ENCODE data around the gene PTPRD.
"Not testable (repeated sequence)": the region's sequence is repeated elsewhere in the genome, so short reads cannot be mapped to it uniquely, and the experiment has no call there.

PTPRD gene

GRCh38 chr9:8946461-8946860 is 1666.3 kb downstream of the PTPRD start:
- DNase-seq = no peak

GRCh38 chr9:8943392-8943791 is 1669.4 kb downstream of the PTPRD start:
- no peak for DNase-seq

- no peak for DNase-seq
Observed at GRCh38 chr9:8940650-8941049, 1672.2 kb downstream of the PTPRD start.

- DNase-seq = no peak
Observed at GRCh38 chr9:8926461-8926860, 1686.3 kb downstream of the PTPRD start.

GRCh38 chr9:8924562-8924961 is 1688.2 kb downstream of the PTPRD start:
- no peak for DNase-seq

GRCh38 chr9:8920478-8921183 is 1692.2 kb downstream of the PTPRD start:
- not testable (repeated sequence) for DNase-seq

- DNase-seq = no peak
Observed at GRCh38 chr9:8917956-8918739, 1694.7 kb downstream of the PTPRD start.

GRCh38 chr9:8916771-8917170 is 1696.0 kb downstream of the PTPRD start:
- no peak for DNase-seq

GRCh38 chr9:8907868-8908267 is 1704.9 kb downstream of the PTPRD start:
- DNase-seq = no peak

- no peak for DNase-seq
Observed at GRCh38 chr9:8905731-8906130, 1707.1 kb downstream of the PTPRD start.

- no peak for DNase-seq
Observed at GRCh38 chr9:8904771-8905515, 1707.9 kb downstream of the PTPRD start.

- no peak for DNase-seq
Observed at GRCh38 chr9:8903077-8903476, 1709.7 kb downstream of the PTPRD start.

GRCh38 chr9:8901146-8901545 is 1711.7 kb downstream of the PTPRD start:
- DNase-seq = no peak

- DNase-seq = no peak
Observed at GRCh38 chr9:8899511-8899910, 1713.3 kb downstream of the PTPRD start.

GRCh38 chr9:8895861-8896224 is 1717.0 kb downstream of the PTPRD start:
- no peak for DNase-seq

- DNase-seq = no peak
Observed at GRCh38 chr9:8895106-8895860, 1717.5 kb downstream of the PTPRD start.

- no peak for DNase-seq
Observed at GRCh38 chr9:8890695-8891094, 1722.1 kb downstream of the PTPRD start.

GRCh38 chr9:8889100-8889499 is 1723.7 kb downstream of the PTPRD start:
- DNase-seq = no peak

- no peak for DNase-seq
Observed at GRCh38 chr9:8888591-8888990, 1724.2 kb downstream of the PTPRD start.

- no peak for DNase-seq
Observed at GRCh38 chr9:8887369-8887768, 1725.4 kb downstream of the PTPRD start.

- no peak for DNase-seq
Observed at GRCh38 chr9:8883321-8883720, 1729.5 kb downstream of the PTPRD start.

GRCh38 chr9:8880060-8880459 is 1732.7 kb downstream of the PTPRD start:
- DNase-seq = no peak

GRCh38 chr9:8879284-8879683 is 1733.5 kb downstream of the PTPRD start:
- DNase-seq = no peak
